DOHH2 (cell line): ENCODE results near the gene METTL16.
A peak's percentile ranks its signal among the peaks of the same experiment; 100 is the strongest.

Experiments
- H3F3A ChIP-seq: fragments of 200-600 bp; sonication (generic), shearing (Covaris generic); 2 replicates; pipeline ENCODE4 v1.6.0; 2016; ENCODE audit warnings: antibody characterized with exemption, mild to moderate bottlenecking; ENCODE audit not compliant: control insufficient read depth, insufficient read depth
- H3K27ac ChIP-seq: fragments of 200-600 bp; sonication (generic); 2 replicates; pipeline ENCODE4 v1.5.1; 2014; ENCODE audit warnings: low read depth, mild to moderate bottlenecking, low read length, moderate library complexity
- H3K27me3 ChIP-seq: fragments of 200-600 bp; sonication (generic); 2 replicates; pipeline ENCODE4 v1.6.1; 2014; ENCODE audit warnings: mild to moderate bottlenecking, low read length, mixed read lengths; ENCODE audit not compliant: control insufficient read depth
- H3K36me3 ChIP-seq: fragments of 200-600 bp; sonication (generic); 2 replicates; pipeline ENCODE4 v1.6.1; 2014; ENCODE audit warnings: mild to moderate bottlenecking, low read length, moderate library complexity, mixed read lengths; ENCODE audit not compliant: control insufficient read depth
- H3K4me1 ChIP-seq: fragments of 200-600 bp; sonication (generic); 2 replicates; pipeline ENCODE4 v1.6.1; 2014; ENCODE audit warnings: mild to moderate bottlenecking, low read length, mixed read lengths; ENCODE audit not compliant: control insufficient read depth
- H3K4me2 ChIP-seq: fragments of 200-600 bp; sonication (generic); 2 replicates; pipeline ENCODE4 v1.6.0; 2014; ENCODE audit warnings: mild to moderate bottlenecking, low read length, moderate library complexity
- H3K4me3 ChIP-seq: fragments of 200-600 bp; sonication (generic); 2 replicates; pipeline ENCODE4 v1.5.1; 2014; ENCODE audit warnings: mild to moderate bottlenecking, low read length, mixed read lengths
- H3K79me2 ChIP-seq: fragments of 200-600 bp; sonication (generic); 2 replicates; pipeline ENCODE4 v1.6.1; 2014; ENCODE audit warnings: mild to moderate bottlenecking, low read length, mixed read lengths; ENCODE audit not compliant: control insufficient read depth
- H3K9me2 ChIP-seq: fragments of 200-600 bp; sonication (generic); replicated peaks from 2 replicates; pipeline ENCODE4 v1.6.1; 2014; ENCODE audit warnings: mild to moderate bottlenecking, low read length, mixed read lengths; ENCODE audit not compliant: control insufficient read depth
- H3K9me3 ChIP-seq: fragments of 200-600 bp; sonication (generic); 2 replicates; pipeline ENCODE4 v1.6.1; 2014; ENCODE audit warnings: antibody characterized with exemption, low read length, mixed read lengths; ENCODE audit not compliant: control insufficient read depth, insufficient read depth
- H4K20me1 ChIP-seq: fragments of 200-600 bp; sonication (generic); 2 replicates; pipeline ENCODE4 v1.6.0; 2014; ENCODE audit warnings: low read depth, mild to moderate bottlenecking, antibody characterized with exemption, low read length, moderate library complexity; ENCODE audit not compliant: control insufficient read depth, insufficient read depth
- CTCF ChIP-seq: fragments of 200-600 bp; sonication (generic); IDR thresholded peaks from one replicate; pipeline ENCODE4 v1.5.1; 2014; ENCODE audit warnings: antibody characterized with exemption, mild to moderate bottlenecking, low read depth, low read length; ENCODE audit not compliant: poor library complexity, severe bottlenecking
- EZH2phosphoT487 ChIP-seq: fragments of 200-600 bp; sonication (generic); IDR thresholded peaks from 2 replicates; pipeline ENCODE4 v1.6.1; 2017; ENCODE audit warnings: borderline replicate concordance, mild to moderate bottlenecking, antibody characterized with exemption, low read length, moderate library complexity, mixed read lengths

METTL16 gene

GRCh38 chr17:2398655-2399571 lies 112.8 kb downstream of the METTL16 start:
- Histone ChIP-seq H3K79me2 (peaks cover 56% of the 10 kb centered on the region), H3K27me3 (no peaks in the 10 kb centered on the region), H3K4me3 (peak overlapping the region; percentile 98), H3K4me2 (peak overlapping the region; percentile 85), H3K4me1 (peaks cover 61% of the 10 kb centered on the region), H3F3A (peaks cover 3% of the 10 kb centered on the region; the same call in 1 of the 2 replicates), H4K20me1 (no peaks in the 10 kb centered on the region; the same call in 1 of the 2 replicates), H3K36me3 (no peaks in the 10 kb centered on the region), H3K9me3 (no peaks in the 10 kb centered on the region), H3K27ac (peak overlapping the region; percentile 30), H3K9me2 (no peaks in the 10 kb centered on the region)
- no peak for TF ChIP-seq EZH2phosphoT487
- no peak for TF ChIP-seq CTCF

- Histone ChIP-seq H3K4me3 (peak overlapping the region; percentile 98; the same call in 1 of the 2 replicates), H3K27ac (no peak overlapping the region), H3K4me2 (peak overlapping the region; percentile 85), H3K4me1 (peaks cover 62% of the 10 kb centered on the region), H3K9me2 (no peaks in the 10 kb centered on the region), H3F3A (no peaks in the 10 kb centered on the region), H3K27me3 (no peaks in the 10 kb centered on the region), H3K36me3 (no peaks in the 10 kb centered on the region), H3K79me2 (peaks cover 56% of the 10 kb centered on the region), H4K20me1 (no peaks in the 10 kb centered on the region; the same call in 1 of the 2 replicates), H3K9me3 (no peaks in the 10 kb centered on the region)
- no peak for TF ChIP-seq EZH2phosphoT487
- TF ChIP-seq CTCF: no peak
Measured at GRCh38 chr17:2398182-2398581, 113.5 kb downstream of the METTL16 start.

GRCh38 chr17:2397247-2398171 lies 114.2 kb downstream of the METTL16 start:
- TF ChIP-seq CTCF (no peak), EZH2phosphoT487 (no peak)
- Histone ChIP-seq H3K36me3 (no peaks in the 10 kb centered on the region), H3K9me3 (no peaks in the 10 kb centered on the region), H3F3A (no peaks in the 10 kb centered on the region), H3K4me1 (peaks cover 56% of the 10 kb centered on the region), H3K79me2 (peaks cover 56% of the 10 kb centered on the region), H3K4me3 (peak overlapping the region; percentile 70), H3K9me2 (no peaks in the 10 kb centered on the region), H3K27ac (peak overlapping the region; percentile 57), H3K27me3 (no peaks in the 10 kb centered on the region), H3K4me2 (peak overlapping the region; percentile 85), H4K20me1 (no peaks in the 10 kb centered on the region; the same call in 1 of the 2 replicates)
